SK-N-MC (cell line): ENCODE measurements around the gene KRT2.

Experiments
- EZH2 ChIP-seq: fragments of 200-600 bp; sonication (generic); IDR thresholded peaks from one replicate; pipeline ENCODE4 v1.6.1; 2017; ENCODE audit warnings: antibody characterized with exemption
- FOXP2 ChIP-seq: optimal IDR thresholded peaks from 2 replicates; pipeline ENCODE3; 2011; ENCODE audit warnings: mild to moderate bottlenecking, moderate library complexity; ENCODE audit not compliant: insufficient read depth; ENCODE audit errors: extremely low read length, control extremely low read depth
- POLR2AphosphoS5 ChIP-seq: IDR thresholded peaks from 2 replicates; pipeline ENCODE4 v1.6.1; 2012; ENCODE audit warnings: mild to moderate bottlenecking, low read depth, low read length, borderline replicate concordance

GRCh38 chr12:52681526-52682380 lies 29.7 kb upstream of the KRT2 start:
- TF ChIP-seq EZH2, result no peak
- no peak for TF ChIP-seq POLR2AphosphoS5
- no peak for TF ChIP-seq FOXP2
